NCI-H2029 (cell line): ENCODE measurements around the gene UNC119.

Experiments
- DNase-seq: peaks from one replicate; lab custom pipeline; 2025; lab: John Stamatoyannopoulos, UW

Gene UNC119

DNA sequence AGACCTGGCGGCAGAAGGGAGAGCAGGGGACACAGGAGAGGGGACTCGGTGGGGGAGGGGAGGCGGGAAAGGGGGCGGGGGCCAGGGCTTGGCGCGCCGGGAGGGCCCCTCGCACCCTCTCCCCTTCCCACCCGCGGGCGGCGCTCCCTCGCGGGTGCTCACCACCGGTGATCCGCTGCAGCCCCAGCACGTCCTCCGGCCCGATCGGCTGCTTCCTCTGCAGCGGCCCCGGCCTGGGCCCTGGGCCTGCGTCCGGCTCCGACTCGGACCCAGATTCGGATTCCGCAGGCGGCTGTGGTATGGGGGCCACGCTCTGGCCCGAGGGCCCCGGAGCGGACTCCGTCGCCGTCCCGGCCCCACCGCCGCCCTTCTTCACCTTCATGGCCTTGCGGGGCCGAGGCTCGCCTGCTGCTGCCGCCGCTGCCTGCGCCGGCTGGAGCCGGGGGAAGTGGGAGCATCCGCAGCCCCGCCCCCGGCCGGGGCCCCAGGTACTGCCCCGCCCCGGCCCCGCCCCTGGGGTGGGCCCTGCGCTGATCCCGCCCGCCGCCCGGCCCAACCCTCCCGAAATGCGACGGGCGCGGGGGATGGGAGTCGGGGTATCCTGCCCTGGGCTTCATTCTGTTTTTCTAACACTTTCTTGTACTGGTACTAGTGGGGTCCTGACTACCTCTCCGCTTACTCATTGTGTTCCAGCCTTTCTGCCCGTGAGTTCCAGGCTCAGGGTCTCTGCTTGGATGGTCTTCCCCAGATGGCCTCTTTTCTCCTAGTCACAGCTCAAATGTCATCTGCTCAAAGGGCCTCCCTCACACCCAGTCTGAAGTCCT, at the start of gene UNC119:
TSS of gene UNC119 (minus strand) at position 449 of the 824 bp plus-strand sequence. CDS start at position 382, 67 bp downstream.
- peak; percentile 68 for DNase-seq

- peak; percentile 58 for DNase-seq
These were observed 47.1 kb upstream of the UNC119 start for GRCh38 chr17:28599311-28600184.

GRCh38 chr17:28598799-28599310, 46.4 kb upstream of the UNC119 start, which contains the start of gene SPAG5:
Gene SPAG5, minus strand, starts transcription at chr17:28599025. Its CDS starts 79 bp downstream, at chr17:28598946.
- peak; percentile 81 for DNase-seq

GRCh38 chr17:28598389-28598788, 46.0 kb upstream of the UNC119 start:
- DNase-seq, result no peak

GRCh38 chr17:28597606-28598383, 45.4 kb upstream of the UNC119 start:
- no peak for DNase-seq

DNA sequence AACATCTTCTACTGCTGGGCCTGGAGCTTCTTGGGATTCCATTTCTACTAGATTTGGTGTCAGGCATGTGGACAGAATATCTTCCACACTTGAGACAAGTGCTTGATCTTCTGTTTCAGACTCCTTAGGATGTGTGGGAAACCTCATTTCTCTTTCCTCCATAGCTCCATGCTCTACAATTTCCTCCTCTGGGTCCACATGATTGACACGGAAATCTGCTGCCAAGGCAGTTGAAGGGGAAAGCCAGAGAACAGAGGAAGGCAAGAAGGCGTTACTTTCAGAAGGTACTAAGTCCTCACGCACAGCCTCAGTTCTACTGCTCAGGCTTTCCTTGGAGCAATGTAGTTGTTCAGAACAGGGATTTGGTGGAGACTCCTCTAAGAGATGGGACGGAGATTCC, 39.8 kb upstream of the UNC119 start:
- DNase-seq, result no peak

GRCh38 chr17:28585851-28586250, 33.4 kb upstream of the UNC119 start:
- DNase-seq, result no peak

GRCh38 chr17:28584434-28584833, 32.0 kb upstream of the UNC119 start:
- no peak for DNase-seq

DNA sequence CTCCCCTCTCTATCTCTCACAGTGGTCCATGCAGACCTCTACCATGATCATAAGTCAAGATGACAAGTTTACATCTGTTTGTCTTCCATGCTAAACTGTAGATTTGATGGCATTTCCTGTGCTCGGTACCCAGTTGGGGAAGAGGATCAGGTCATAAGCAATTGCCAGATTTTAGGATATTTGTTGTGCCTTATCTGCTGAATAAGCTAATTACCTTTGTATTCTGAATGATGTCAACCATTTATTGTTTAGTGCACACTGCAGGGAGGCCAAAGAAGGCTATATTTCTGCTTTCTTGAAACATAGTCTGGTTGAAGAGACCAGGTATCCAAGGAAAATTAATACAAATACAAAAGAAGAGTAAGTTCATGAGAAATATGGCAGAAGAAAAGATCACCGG, 30.1 kb upstream of the UNC119 start:
- DNase-seq, result no peak

- no peak for DNase-seq
These were observed 28.5 kb upstream of the UNC119 start for GRCh38 chr17:28580959-28581358.

DNA sequence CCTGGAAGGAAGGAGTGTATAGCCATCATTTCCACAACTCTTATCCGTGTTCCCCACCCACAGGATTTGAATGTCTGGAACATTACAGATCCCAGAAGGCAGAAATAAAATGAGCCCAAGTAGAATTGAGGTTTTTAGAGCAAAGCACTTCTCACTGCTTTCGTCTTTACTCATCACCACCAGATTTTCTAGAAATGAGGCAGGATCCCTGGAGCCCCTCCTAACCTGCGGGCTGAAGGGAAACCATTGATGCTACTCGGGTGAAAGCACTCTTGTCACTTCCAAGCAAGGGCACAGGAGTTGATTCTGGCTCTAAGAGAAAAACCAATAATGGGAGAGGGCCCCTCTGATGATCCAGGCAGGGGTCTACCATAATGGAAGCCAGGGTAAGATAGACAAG, 27.1 kb upstream of the UNC119 start:
- no peak for DNase-seq

DNA sequence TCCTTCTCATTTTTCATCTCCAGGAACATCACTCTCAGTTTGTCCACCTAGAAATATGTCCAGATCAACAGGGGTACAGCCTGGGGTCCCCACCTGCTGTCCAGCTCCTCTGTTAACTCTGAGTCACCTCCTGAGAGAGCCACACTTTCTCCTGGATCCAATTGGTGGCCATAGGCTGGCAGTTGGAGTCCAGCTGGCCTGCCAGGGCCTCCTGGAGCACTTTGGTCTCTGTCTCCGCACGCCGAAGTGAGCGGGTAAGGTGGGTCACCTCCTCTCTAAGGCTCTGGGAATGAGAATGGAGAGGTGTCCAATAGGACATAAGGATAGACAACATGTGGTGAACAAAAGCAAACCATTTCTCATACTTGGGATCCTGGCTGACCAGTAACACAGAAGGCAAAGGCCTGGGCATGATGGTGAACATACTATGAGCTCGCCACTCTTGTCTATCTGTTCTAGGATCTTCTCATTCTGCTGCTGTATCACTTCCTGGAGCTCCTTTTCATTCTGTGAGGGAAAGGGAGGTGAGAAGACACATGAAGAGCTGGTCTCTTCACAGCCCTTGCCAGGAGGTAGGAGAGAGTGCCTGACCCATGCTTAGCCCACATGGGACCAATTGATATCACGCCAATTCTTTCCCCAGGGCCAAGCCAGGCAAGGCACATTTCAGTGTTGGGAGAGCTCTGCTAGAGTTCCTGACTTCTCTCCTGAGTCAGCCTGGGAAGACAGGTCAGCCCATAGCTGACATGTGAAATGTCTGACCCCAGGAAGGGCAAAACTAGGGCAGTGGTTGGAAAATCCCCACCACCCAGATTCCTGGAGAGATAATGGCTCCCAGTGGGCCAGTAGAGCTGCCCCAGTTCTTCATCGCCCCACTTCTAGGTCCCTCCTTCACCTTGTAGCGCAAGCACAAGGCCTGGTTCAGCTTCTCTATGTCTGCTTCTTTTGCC, 26.1 kb upstream of the UNC119 start:
- no peak for DNase-seq

GRCh38 chr17:28577466-28577824, 25.0 kb upstream of the UNC119 start:
- DNase-seq, result no peak

- DNase-seq, result peak; percentile 94
These were observed 24.5 kb upstream of the UNC119 start, which contains the start of gene ALDOC for GRCh38 chr17:28576758-28577465. Gene ALDOC, minus strand, starts transcription at chr17:28576895. Its CDS starts 1,363 bp downstream, at chr17:28575532.

- DNase-seq, result peak; percentile 2
These were observed 23.6 kb upstream of the UNC119 start for GRCh38 chr17:28576016-28576415.

GRCh38 chr17:28575126-28575795, 22.8 kb upstream of the UNC119 start:
- DNase-seq, result no peak

- no peak for DNase-seq
These were observed 22.1 kb upstream of the UNC119 start for GRCh38 chr17:28574526-28574925.

- DNase-seq, result no peak
These were observed 21.6 kb upstream of the UNC119 start for GRCh38 chr17:28573966-28574480.

- DNase-seq, result no peak
These were observed 21.1 kb upstream of the UNC119 start for GRCh38 chr17:28573521-28573920.
